Activated CD4-positive, CD25-positive, alpha-beta regulatory T cell treated with anti-CD3 and anti-CD28 coated beads, Interleukin-2, amount 50 U/mL, for 72 hours (primary cell): ENCODE measurements around the gene PDHX.
"Not testable (repeated sequence)": the region's sequence is repeated elsewhere in the genome, so short reads cannot be mapped to it uniquely, and the experiment has no call there.

Source experiments
- DNase-seq: peaks from one replicate; pipeline ENCODE4 v3.0.0; 2021

The PDHX gene

GRCh38 chr11:34913556-34913955, 2.9 kb upstream of the PDHX start:
- not testable (repeated sequence) for DNase-seq

GRCh38 chr11:34915136-34916014, 1.0 kb upstream of the PDHX start:
- DNase-seq: no peak

GRCh38 chr11:34916843-34917770, 689 bp downstream of the PDHX start:
- DNase-seq: peak; percentile 32

GRCh38 chr11:34921156-34921555, 4.7 kb downstream of the PDHX start:
- no peak for DNase-seq

GRCh38 chr11:34924714-34925113, 8.3 kb downstream of the PDHX start:
- DNase-seq: no peak

- no peak for DNase-seq
Observed at GRCh38 chr11:34926101-34926830, 9.8 kb downstream of the PDHX start.

GRCh38 chr11:34926831-34927132, 10.4 kb downstream of the PDHX start:
- DNase-seq: no peak

GRCh38 chr11:34928268-34928959, 12.0 kb downstream of the PDHX start:
- no peak for DNase-seq

GRCh38 chr11:34928960-34929680, 12.7 kb downstream of the PDHX start:
- no peak for DNase-seq

GRCh38 chr11:34929794-34930763, 13.7 kb downstream of the PDHX start:
- DNase-seq: no peak

GRCh38 chr11:34936945-34937629, 20.7 kb downstream of the PDHX start:
- DNase-seq: no peak

GRCh38 chr11:34938611-34939010, 22.2 kb downstream of the PDHX start:
- no peak for DNase-seq

GRCh38 chr11:34940026-34940677, 23.7 kb downstream of the PDHX start:
- no peak for DNase-seq

GRCh38 chr11:34941688-34942087, 25.3 kb downstream of the PDHX start:
- DNase-seq: no peak

- DNase-seq: no peak
Observed at GRCh38 chr11:34944692-34945091, 28.3 kb downstream of the PDHX start.

GRCh38 chr11:34948696-34949095, 32.3 kb downstream of the PDHX start:
- no peak for DNase-seq

GRCh38 chr11:34953955-34954354, 37.5 kb downstream of the PDHX start:
- DNase-seq: no peak

- no peak for DNase-seq
Observed at GRCh38 chr11:34957206-34957605, 40.8 kb downstream of the PDHX start.

GRCh38 chr11:34957606-34958005, 41.2 kb downstream of the PDHX start:
- DNase-seq: no peak

GRCh38 chr11:34959770-34960169, 43.4 kb downstream of the PDHX start:
- DNase-seq: no peak
